Type B pancreatic cell (in vitro differentiated cells): ENCODE data around the gene PNPLA6. TPM values are rescaled to one million over a fixed set of nuclear protein-coding genes. Genes with fewer than 3 reads are reported as not detected.

Experiments used
- DNase-seq: peaks from one replicate; pipeline ENCODE4 v3.0.0; 2021; ENCODE audit warnings: mixed read lengths; ENCODE audit not compliant: unreplicated experiment; ENCODE audit errors: extremely low spot score
- H3K27ac Mint-ChIP-seq: 2 replicates; pipeline ENCODE4 v1.8.0; 2021; ENCODE audit warnings: mild to moderate bottlenecking, mixed read lengths
- H3K27me3 Mint-ChIP-seq: 2 replicates; pipeline ENCODE4 v1.8.0; 2021; ENCODE audit warnings: mixed read lengths
- H3K36me3 Mint-ChIP-seq: 2 replicates; pipeline ENCODE4 v1.8.0; 2021; ENCODE audit warnings: mixed read lengths
- H3K4me1 Mint-ChIP-seq: one replicate; pipeline ENCODE4 v1.8.0; 2021; ENCODE audit warnings: mixed read lengths; ENCODE audit not compliant: unreplicated experiment
- H3K4me3 Mint-ChIP-seq: 2 replicates; pipeline ENCODE4 v1.8.0; 2021; ENCODE audit warnings: mild to moderate bottlenecking, mixed read lengths
- H3K9me3 Mint-ChIP-seq: 2 replicates; pipeline ENCODE4 v1.8.0; 2021; ENCODE audit warnings: mixed read lengths
- CTCF ChIP-seq: fragments of 200-600 bp; sonication (generic); conservative IDR thresholded peaks from 2 replicates; pipeline ENCODE4 v1.5.0; 2021; ENCODE audit warnings: antibody characterized with exemption, mild to moderate bottlenecking
- total RNA-seq: library from RNA; stranded (reverse); gene quantifications from 2 replicates; pipeline ENCODE4 v1.2.1, GENCODE V29; 2021; ENCODE audit warnings: low replicate concordance

The PNPLA6 gene
- total RNA-seq, 1 donor from 2014 or later = 84.3 TPM

DNA sequence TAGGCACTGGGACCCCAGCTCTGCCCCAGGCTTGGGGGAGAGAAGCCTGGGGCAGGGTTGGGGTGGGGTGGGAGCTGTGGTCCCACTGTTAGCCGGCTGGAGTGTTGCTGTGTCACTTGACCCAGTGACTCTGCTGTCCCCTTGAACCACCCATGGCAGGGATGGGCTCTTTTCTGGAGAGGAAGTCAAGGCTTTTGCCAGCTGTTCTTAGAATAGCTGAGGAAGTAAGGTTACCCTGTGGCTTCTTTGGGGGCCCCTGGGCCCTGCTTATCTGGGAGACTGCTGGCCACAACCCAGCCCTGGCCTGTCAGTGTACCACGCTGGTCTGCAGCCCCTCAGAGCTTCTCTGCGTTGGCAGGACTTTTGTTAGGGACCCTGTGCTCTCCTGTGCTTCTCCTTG lies 9.1 kb downstream of the PNPLA6 start:
- Mint-ChIP-seq H3K9me3 (no peaks in the 10 kb centered on the region), H3K27ac (no peak overlapping the region), H3K27me3 (no peaks in the 10 kb centered on the region), H3K4me1 (no peaks in the 10 kb centered on the region), H3K4me3 (no peak overlapping the region), H3K36me3 (peaks cover 7% of the 10 kb centered on the region)
- TF ChIP-seq CTCF = no peak
- no peak for DNase-seq

DNA sequence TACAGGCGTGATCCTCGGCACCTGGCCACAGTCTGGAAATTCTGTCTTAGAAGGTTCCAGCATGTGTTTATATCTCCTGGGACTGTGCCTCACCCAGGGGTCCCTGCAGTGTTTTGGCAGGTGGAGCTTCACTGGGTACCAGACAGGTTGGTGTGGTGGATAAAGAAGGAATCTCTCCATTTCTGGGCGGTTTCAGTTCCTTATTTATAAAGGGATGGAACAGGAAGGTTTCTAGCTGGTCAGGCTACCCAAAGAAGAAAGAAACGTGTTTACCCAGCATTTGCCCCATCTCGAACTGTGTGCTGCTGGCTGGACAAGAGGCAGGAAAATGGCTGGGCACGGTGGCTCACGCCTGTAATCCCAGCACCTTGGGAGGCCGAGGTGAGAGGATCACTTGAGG lies 9.8 kb downstream of the PNPLA6 start:
- H3K27ac Mint-ChIP-seq = no peak overlapping the region

DNA sequence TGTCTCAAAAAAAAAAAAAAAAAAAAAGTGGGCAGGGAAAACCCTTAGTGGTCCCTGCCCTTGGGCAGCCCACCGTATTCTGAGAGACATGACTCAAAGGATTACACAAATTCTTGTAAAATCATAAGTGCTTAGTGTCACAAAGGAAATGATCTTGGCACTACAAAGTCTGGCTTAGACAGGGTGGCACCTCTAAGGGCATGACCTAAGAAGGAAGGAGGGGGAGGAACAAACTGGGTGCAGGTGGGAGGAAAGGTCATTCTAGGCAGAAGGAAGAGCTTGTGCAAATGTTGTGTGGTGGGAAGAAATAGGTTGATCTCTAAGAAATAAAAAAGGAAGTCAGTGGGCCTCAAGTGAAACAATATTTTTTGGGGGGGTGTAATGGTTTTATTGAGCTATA lies 10.4 kb downstream of the PNPLA6 start:
- Mint-ChIP-seq H3K27me3 (no peaks in the 10 kb centered on the region), H3K27ac (no peak overlapping the region), H3K4me1 (no peaks in the 10 kb centered on the region), H3K9me3 (no peaks in the 10 kb centered on the region), H3K36me3 (peaks cover 7% of the 10 kb centered on the region), H3K4me3 (no peak overlapping the region)
- DNase-seq = no peak
- no peak for TF ChIP-seq CTCF

More for the DNA sequence above, 9.8 kb downstream of the PNPLA6 start:
- Mint-ChIP-seq H3K9me3 (no peaks in the 10 kb centered on the region), H3K27me3 (no peaks in the 10 kb centered on the region), H3K4me1 (no peaks in the 10 kb centered on the region), H3K4me3 (no peak overlapping the region), H3K36me3 (peaks cover 7% of the 10 kb centered on the region)
- no peak for DNase-seq
- no peak for TF ChIP-seq CTCF

DNA sequence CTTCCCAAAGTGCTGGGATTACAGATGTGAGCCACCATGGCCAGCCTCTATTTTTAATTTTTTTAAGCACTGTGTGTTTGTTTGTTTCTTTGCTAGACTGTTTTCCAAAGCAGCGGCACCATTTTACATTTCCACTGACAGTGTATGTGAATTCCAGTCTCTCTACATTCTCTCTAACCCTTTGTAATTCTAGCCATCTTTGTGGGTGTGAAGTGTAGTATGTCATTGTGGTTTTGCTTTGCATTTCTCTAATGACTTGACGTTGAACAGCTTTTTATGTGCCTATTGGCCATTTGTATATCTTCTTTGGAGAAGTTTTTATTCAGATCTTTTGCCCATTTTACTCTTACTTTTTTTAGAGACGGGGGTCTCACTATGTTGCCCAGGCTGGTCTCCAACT lies 11.6 kb downstream of the PNPLA6 start:
- Mint-ChIP-seq H3K4me3 (no peak overlapping the region), H3K4me1 (peaks cover 6% of the 10 kb centered on the region), H3K27ac (no peak overlapping the region), H3K27me3 (no peaks in the 10 kb centered on the region), H3K9me3 (no peaks in the 10 kb centered on the region), H3K36me3 (peaks cover 9% of the 10 kb centered on the region)
- TF ChIP-seq CTCF = no peak
- DNase-seq = no peak

GRCh38 chr19:7549429-7550148 lies 14.1 kb downstream of the PNPLA6 start:
- H3K9me3 Mint-ChIP-seq = no peaks in the 10 kb centered on the region
- H3K27ac Mint-ChIP-seq = no peak overlapping the region
- H3K27me3 Mint-ChIP-seq = no peaks in the 10 kb centered on the region
- TF ChIP-seq CTCF = no peak
- H3K4me3 Mint-ChIP-seq = no peak overlapping the region
- no peak for DNase-seq
- peaks cover 8% of the 10 kb centered on the region for H3K36me3 Mint-ChIP-seq
- peaks cover 6% of the 10 kb centered on the region for H3K4me1 Mint-ChIP-seq
